Left lung (tissue), 14 donors: ENCODE measurements around the gene PAX8. TPM values are rescaled to one million over a fixed set of nuclear protein-coding genes. Genes with fewer than 3 reads are reported as not detected.
A peak's percentile ranks its signal among the peaks of the same experiment; 100 is the strongest.
"Not testable (repeated sequence)": the region's sequence is repeated elsewhere in the genome, so short reads cannot be mapped to it uniquely, and the experiment has no call there.

ENCODE experiments used
- ATAC-seq: fragments of 200-7000 bp; cut with Tn5 transposase; one replicate; pipeline ENCODE4 v1.9.1; 2020; ENCODE audit warnings: moderate library complexity
- DNase-seq, 4 donors: peaks; one replicate each; pipeline ENCODE4 v3.0.0-alpha.2; 2013 to 2020
- H3K27ac ChIP-seq, 2 donors: fragments of 200-600 bp; sonication (generic) in 1 of 2; one replicate each; pipeline versions ENCODE4 v1.5.0 to v1.8.0; 2020 to 2021
- H3K27me3 ChIP-seq, 2 donors: fragments of 200-600 bp; sonication (generic) in 1 of 2; one replicate each; pipeline versions ENCODE4 v1.5.0 to v1.8.0; 2020 to 2021
- H3K36me3 ChIP-seq, 2 donors: fragments of 200-600 bp; sonication (generic) in 1 of 2; one replicate each; pipeline versions ENCODE4 v1.5.0 to v1.8.0; 2020 to 2021
- H3K4me1 ChIP-seq, 2 donors: fragments of 200-600 bp; one replicate each; pipeline ENCODE4 v1.8.0; 2021
- H3K4me3 ChIP-seq, 2 donors: fragments of 200-600 bp; sonication (generic) in 1 of 2; one replicate each; pipeline versions ENCODE4 v1.5.0 to v1.8.0; 2020 to 2021; ENCODE audit warnings: mild to moderate bottlenecking in 1 of 2
- H3K9me3 ChIP-seq, 2 donors: fragments of 200-600 bp; sonication (generic) in 1 of 2; one replicate each; pipeline versions ENCODE4 v1.5.0 to v1.8.0; 2020 to 2021
- CTCF ChIP-seq, 2 donors: fragments of 200-600 bp; sonication (generic) in 1 of 2; IDR thresholded peaks; one replicate each; pipeline versions ENCODE4 v1.5.0 to v1.8.0; 2021; ENCODE audit warnings: antibody characterized with exemption in 2 of 2
- intact Hi-C, 2 donors: fragments of 100-400 bp; cut with DNase I; formaldehyde crosslinking; loops; one replicate each; pipeline versions ENCODE4 v1.11.2 to v1.14.2; 2022
- long read RNA-seq, 12 donors: library from polyadenylated mRNA in 2 of 12; unstranded in 2 of 12; transcript quantifications; one replicate each; pipeline ENCODE4 v2.0.0 and lab custom pipeline, GENCODE V29; 2019 to 2026
- polyA plus RNA-seq, 6 donors: library from polyadenylated mRNA; unstranded; fragments of 120-200 nt; gene quantifications; one replicate each; pipeline ENCODE4 v1.2.1, GENCODE V29; 2013; ENCODE audit not compliant: insufficient read length in 6 of 6
- total RNA-seq, 2 donors: library from RNA; stranded (reverse); fragmentation: NEBNext Ultra II Directional; extraction: Animal tissue kit (Norgen Biotek cat#: 25700); gene quantifications; one replicate each; pipeline ENCODE4 v1.2.1, GENCODE V29; 2021
- donor health status: DM: no; HTN: yes; CAD: no.
- donor health status: DM: no; HTN: no; CAD: no.

PAX8 gene
- total RNA-seq, result 1 to 10 TPM; 2.6 to 4.8 TPM
- 10 to 100 TPM in 2 of 6 donors, 1 to 10 TPM in 4; 4.9 to 16.8 (median 8.2) TPM for polyA plus RNA-seq
- long read RNA-seq, donor 1, result 0 reads
- long read RNA-seq, donor 2, partial matches to known transcripts, result 0 of 1 reads
- long read RNA-seq, donor 2, other reads (novel, unspliced or antisense), result 0 of 1 reads
- long read RNA-seq, donor 3, partial matches to known transcripts, result 0 of 2 reads
- long read RNA-seq, donor 3, other reads (novel, unspliced or antisense), result 0 of 2 reads
- long read RNA-seq, donor 4, partial matches to known transcripts, result 1 of 5 reads
- long read RNA-seq, donor 4, other reads (novel, unspliced or antisense), result 4 of 5 reads
- long read RNA-seq, donor 5, partial matches to known transcripts, result 5 of 5 reads
- long read RNA-seq, donor 5, other reads (novel, unspliced or antisense), result 0 of 5 reads
- long read RNA-seq, donor 6, partial matches to known transcripts, result 0 of 7 reads
- long read RNA-seq, donor 6, other reads (novel, unspliced or antisense), result 7 of 7 reads
- long read RNA-seq, donor 7, result 0 reads
- long read RNA-seq, donor 8, partial matches to known transcripts, result 6 of 6 reads
- long read RNA-seq, donor 8, other reads (novel, unspliced or antisense), result 0 of 6 reads
- long read RNA-seq, donor 9, result 0 reads
- long read RNA-seq, donor 10, partial matches to known transcripts, result 3 of 3 reads
- long read RNA-seq, donor 10, other reads (novel, unspliced or antisense), result 0 of 3 reads
- long read RNA-seq, donor 11, full-length matches to known transcripts, result 5 of 5 reads
- long read RNA-seq, donor 11, partial matches to known transcripts, result 0 of 5 reads
- long read RNA-seq, donor 11, other reads (novel, unspliced or antisense), result 0 of 5 reads
- long read RNA-seq, donor 12, partial matches to known transcripts, result 18 of 19 reads
- long read RNA-seq, donor 12, other reads (novel, unspliced or antisense), result 0 of 19 reads

GRCh38 chr2:113278742-113279139 is at the start of gene PAX8:
Gene PAX8 (minus strand): TSS chr2:113278921. CDS start chr2:113278394, 527 bp downstream.
- Histone ChIP-seq H3K4me3 (no peak within 1 kb of the TSS), H3K36me3 (no peaks in the 10 kb centered on the region), H3K27ac (no peak within 1 kb of the TSS), H3K9me3 (no peaks in the 10 kb centered on the region), H3K4me1 (peaks cover 5 to 19% of the 10 kb centered on the region in 2 donors), H3K27me3 (peaks cover 50 to 61% of the 10 kb centered on the region in 2 donors)
- ATAC-seq, result no peak
- intact Hi-C loops, result no loop called here
- TF ChIP-seq CTCF (IDR thresholded peaks at IDR 0.05), result no peak
- DNase-seq, result no peak

- Histone ChIP-seq H3K4me1 (peaks cover 0 to 8% of the 10 kb centered on the region in 2 donors), H3K36me3 (no peaks in the 10 kb centered on the region), H3K27me3 (no peaks in the 10 kb centered on the region), H3K9me3 (no peaks in the 10 kb centered on the region), H3K4me3 (no peak overlapping the region), H3K27ac (no peak overlapping the region)
- TF ChIP-seq CTCF (IDR thresholded peaks at IDR 0.05), result no peak
- ATAC-seq (no peak), DNase-seq (no peak)
- intact Hi-C loops, result no loop called here
Observed at GRCh38 chr2:113328043-113328442, 49.3 kb upstream of the PAX8 start.

GRCh38 chr2:113325161-113325731 is 46.5 kb upstream of the PAX8 start:
- H3K36me3 ChIP-seq, H3K4me1 ChIP-seq, intact Hi-C loops, DNase-seq, H3K9me3 ChIP-seq, H3K27me3 ChIP-seq: not testable (repeated sequence)
- H3K27ac ChIP-seq, result peak overlapping the region; percentile 39 to 65
- peak; percentile 24 for ATAC-seq
- H3K4me3 ChIP-seq, result peak overlapping the region; percentile 24 to 36

- peaks cover 0 to 8% of the 10 kb centered on the region in 2 donors for H3K4me1 ChIP-seq
- intact Hi-C loops, result no loop called here
- H3K27me3 ChIP-seq, result no peaks in the 10 kb centered on the region
- no peak for TF ChIP-seq CTCF (IDR thresholded peaks at IDR 0.05)
- no peaks in the 10 kb centered on the region for H3K9me3 ChIP-seq
- ATAC-seq, result peak; percentile 87
- H3K27ac ChIP-seq, result peak overlapping the region; percentile 39 to 65
- H3K4me3 ChIP-seq, result peak overlapping the region; percentile 24 to 36
- DNase-seq, result peak; percentile 49 to 83 (median 60)
- H3K36me3 ChIP-seq, result no peaks in the 10 kb centered on the region
Observed at GRCh38 chr2:113324684-113325160, 46.0 kb upstream of the PAX8 start.

- H3K27me3 ChIP-seq, H3K36me3 ChIP-seq, H3K27ac ChIP-seq, H3K4me1 ChIP-seq, DNase-seq, intact Hi-C loops, ATAC-seq, H3K9me3 ChIP-seq, H3K4me3 ChIP-seq: not testable (repeated sequence)
Observed at GRCh38 chr2:113323129-113323528, 44.4 kb upstream of the PAX8 start.

- ATAC-seq, intact Hi-C loops, H3K27ac ChIP-seq: not testable (repeated sequence)
Observed at GRCh38 chr2:113320106-113320505, 41.4 kb upstream of the PAX8 start.

GRCh38 chr2:113318941-113319340 is 40.2 kb upstream of the PAX8 start:
- DNase-seq, H3K4me3 ChIP-seq, intact Hi-C loops, H3K27me3 ChIP-seq, H3K4me1 ChIP-seq, H3K36me3 ChIP-seq, H3K27ac ChIP-seq, ATAC-seq, H3K9me3 ChIP-seq: not testable (repeated sequence)

More at GRCh38 chr2:113320106-113320505, 41.4 kb upstream of the PAX8 start:
- not testable (repeated sequence) for H3K4me1 ChIP-seq, H3K4me3 ChIP-seq, H3K36me3 ChIP-seq, H3K27me3 ChIP-seq, DNase-seq, H3K9me3 ChIP-seq
